Measurements from ENCODE around the gene MARCKS.

MARCKS gene

DNA sequence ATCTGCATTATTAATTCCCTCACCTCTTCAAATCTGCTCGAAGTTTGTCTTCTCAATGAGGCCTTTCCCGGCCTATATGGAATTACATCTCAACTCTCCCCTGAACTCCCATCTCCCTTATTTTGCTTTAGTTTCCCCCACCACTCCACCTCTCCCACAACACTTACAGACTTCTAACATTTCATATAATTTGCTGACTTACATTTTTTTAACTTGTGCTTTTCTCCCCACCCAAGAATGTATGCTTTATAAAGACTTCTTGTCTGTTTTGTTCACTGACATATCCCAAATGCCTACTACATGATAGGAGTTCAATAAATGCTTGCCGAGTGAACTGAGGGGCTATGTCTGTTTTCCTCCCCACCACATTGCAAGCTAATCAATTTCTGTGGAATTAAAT, 3.9 kb upstream of the MARCKS start:
- no peak for DNase-seq (ENCODE audit: low spot score)

DNA sequence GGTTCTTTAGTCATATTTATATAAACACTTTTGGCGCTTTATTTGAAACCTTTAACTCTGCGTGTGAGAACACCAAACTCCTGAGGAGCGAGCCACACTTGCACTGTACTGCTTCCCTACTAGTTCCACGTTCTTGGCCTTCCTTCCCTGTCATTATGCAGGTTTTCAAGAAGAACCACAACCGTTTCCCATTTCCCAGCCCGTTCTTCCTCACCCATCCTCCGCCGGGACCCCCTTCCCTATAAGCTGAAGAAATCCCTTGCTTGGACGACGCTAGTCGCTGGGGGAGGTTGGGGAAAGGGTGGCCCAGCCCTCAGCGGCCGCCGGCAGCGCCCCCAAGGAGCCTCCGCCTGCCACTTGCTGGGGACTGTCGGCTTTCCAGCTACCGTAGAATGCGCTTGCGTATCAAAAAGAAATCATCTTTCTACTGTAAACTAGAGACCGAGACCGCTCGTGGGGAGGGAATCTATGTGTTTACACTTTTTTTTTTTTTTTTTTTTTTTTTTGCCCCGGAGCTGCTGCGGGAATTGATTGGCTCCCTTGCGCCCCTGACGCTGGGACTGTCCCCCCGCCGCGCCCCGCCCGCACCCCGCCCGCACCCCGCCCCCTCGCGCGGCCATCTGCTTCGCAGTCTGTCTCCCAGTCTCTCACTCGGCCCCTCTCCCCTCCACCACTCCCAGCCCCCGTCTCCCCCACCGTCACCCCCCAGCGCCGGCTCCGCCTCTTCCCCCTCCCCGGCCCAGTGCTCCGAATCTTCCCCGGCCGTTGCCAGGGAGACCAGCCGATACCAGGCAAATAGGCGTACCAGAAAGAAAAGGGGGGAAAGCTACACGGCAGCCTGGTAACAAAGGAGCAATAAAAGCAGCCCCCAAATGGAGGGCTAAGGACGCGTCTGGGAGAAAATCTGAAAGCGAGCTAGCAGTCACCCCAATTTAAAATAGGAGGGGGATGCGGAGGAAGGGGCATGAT, 2.3 kb upstream of the MARCKS start:
- peak; percentile 78 for DNase-seq (ENCODE audit: low spot score)

DNA sequence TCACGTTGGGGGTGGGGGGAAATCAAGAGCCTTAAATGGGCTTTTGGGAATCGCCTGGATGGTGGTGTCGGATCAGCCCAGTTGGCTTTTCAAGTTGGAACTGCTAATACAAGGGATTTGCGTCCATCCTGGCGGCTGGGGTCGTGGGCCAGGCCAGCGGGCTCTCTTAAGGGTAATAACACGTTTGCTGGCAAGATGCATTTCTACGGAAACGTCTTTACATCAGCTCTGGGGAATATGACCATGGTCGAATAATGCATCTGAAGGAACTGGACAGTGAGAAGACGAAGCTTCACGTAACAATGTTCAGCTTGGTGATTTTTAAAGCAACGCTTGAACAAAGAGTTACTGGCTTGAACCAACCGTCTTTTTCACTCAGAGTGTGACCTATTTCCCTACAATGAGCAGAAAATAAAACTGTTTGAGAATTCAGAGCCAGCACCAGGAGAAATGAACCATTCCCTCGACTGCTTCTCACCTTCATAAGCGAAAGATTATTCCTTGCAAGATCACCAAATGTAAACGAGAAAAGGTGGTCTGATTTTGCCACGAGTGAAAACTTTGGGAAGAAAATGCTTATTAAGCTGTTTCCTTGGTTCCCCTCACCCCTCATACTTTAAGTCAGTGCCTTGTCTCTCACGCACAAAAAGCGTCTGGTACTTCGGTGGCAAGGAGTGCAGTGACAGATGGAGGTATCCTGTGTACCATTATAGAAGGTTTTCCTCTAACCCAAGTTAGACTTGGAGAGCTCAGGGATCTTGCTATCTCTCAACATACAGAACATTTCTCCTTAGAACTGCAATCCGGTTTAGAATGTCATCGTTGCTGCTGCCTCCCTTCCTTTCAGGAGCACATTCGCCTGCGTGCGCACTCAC, 1.4 kb upstream of the MARCKS start:
- peak; percentile 59 for DNase-seq (ENCODE audit: low spot score)

DNA sequence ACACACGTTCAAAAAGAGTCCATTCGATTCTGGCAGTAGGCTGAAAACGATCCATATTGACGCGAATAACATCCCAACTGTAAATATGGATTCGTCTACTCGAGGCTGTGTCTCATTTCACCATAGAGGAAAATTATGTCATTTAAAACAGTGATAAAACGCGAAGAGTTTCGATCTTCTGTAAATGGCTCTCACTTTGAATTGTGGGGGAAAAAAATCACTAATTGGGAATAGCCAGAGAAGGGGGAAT, 845 bp upstream of the MARCKS start:
- DNase-seq (ENCODE audit: low spot score): no peak

DNA sequence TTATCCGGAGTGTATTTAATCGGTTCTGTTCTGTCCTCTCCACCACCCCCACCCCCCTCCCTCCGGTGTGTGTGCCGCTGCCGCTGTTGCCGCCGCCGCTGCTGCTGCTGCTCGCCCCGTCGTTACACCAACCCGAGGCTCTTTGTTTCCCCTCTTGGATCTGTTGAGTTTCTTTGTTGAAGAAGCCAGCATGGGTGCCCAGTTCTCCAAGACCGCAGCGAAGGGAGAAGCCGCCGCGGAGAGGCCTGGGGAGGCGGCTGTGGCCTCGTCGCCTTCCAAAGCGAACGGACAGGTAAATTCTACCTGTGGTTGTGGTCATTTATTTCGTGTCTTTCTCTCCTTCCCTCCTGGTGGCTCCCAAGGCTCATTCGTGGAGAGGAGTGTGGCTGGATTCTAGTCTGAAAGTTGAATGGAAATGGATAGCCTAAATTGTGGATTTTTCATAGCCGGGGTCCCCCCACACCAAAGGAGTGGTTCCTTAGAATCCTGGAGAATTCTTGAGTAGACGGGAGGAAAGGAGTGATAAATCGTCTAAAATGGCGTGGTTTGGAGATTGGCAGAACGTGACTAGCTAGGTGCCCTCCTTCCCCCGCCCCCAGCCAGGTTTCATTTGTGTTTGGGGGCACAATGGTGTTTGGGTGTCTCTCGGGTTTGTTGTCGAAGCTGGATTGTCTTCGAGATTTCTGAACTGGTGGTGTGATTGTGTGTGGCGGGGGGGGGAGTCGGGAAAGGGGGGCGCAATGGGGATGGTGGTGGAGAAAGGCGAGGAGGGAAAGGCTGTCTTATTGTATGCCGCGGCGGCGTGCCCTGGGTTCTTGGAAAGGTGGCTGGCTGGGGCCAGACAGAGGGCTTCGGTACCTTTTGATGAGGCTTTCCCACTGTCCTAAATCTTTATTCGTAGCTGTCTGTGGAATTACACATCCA, 673 bp downstream of the MARCKS start:
- peak; percentile 45 for DNase-seq (ENCODE audit: low spot score)

DNA sequence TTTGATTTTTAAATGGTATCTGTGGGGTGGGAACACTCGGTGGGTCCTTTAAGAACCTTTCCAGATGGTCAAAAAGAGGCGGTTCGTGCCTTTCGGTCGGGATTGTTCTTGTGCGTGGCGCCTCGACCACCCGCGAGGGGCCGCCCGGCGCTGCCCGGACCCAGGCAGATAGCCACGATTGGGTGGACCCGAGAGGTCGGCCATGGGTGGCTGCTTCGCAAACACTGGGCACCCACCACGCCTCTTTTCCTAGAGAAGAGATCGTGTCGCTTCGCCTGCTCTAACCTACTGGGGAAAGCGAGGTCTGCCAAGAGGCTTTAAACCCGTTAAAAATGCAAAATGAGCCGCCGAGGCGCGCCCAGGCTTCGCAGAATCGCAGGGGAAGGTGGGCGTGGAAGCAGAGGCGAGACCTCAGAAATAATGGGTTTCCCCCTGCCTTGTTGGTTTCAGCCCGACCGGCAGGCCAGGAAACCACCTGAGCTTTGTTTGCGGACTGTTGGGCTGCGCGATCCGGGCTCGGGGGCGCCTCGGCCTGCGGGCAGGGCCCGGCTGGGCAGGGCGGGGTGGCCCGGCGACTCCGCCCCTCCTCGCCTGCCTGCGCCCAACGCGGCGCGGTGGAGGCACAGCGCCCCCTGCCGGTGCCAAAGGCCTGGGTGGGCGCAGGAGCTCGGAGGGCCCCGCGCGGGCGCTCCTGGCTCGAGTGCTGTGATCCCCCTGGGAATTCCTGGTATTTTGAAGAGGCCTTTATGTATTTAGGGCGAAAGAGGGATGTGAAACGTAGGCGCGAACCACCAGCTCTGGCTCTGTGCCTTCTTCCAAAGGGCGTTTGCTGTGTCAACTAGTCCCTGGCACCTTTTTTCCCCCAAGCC, 1.6 kb downstream of the MARCKS start:
- peak; percentile 87 for DNase-seq (ENCODE audit: low spot score)

DNA sequence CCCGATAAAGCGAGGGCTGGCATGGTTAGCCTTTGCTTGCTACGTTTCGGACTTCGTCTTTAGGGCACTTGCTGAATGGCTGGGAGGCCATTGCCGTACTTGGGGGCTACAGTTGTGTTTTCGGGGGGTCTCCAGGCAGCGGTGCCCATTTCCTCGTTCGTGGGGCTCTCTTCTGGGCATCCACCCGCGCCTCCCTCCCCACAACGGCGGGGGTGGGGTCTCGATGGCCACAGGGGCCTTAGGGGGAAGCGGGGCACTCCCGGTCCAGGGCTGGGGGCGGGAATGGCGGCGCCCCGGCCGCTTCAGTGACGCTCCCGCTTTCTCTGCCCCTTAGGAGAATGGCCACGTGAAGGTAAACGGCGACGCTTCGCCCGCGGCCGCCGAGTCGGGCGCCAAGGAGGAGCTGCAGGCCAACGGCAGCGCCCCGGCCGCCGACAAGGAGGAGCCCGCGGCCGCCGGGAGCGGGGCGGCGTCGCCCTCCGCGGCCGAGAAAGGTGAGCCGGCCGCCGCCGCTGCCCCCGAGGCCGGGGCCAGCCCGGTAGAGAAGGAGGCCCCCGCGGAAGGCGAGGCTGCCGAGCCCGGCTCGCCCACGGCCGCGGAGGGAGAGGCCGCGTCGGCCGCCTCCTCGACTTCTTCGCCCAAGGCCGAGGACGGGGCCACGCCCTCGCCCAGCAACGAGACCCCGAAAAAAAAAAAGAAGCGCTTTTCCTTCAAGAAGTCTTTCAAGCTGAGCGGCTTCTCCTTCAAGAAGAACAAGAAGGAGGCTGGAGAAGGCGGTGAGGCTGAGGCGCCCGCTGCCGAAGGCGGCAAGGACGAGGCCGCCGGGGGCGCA, 2.4 kb downstream of the MARCKS start:
- peak; percentile 43 for DNase-seq (ENCODE audit: low spot score)

DNA sequence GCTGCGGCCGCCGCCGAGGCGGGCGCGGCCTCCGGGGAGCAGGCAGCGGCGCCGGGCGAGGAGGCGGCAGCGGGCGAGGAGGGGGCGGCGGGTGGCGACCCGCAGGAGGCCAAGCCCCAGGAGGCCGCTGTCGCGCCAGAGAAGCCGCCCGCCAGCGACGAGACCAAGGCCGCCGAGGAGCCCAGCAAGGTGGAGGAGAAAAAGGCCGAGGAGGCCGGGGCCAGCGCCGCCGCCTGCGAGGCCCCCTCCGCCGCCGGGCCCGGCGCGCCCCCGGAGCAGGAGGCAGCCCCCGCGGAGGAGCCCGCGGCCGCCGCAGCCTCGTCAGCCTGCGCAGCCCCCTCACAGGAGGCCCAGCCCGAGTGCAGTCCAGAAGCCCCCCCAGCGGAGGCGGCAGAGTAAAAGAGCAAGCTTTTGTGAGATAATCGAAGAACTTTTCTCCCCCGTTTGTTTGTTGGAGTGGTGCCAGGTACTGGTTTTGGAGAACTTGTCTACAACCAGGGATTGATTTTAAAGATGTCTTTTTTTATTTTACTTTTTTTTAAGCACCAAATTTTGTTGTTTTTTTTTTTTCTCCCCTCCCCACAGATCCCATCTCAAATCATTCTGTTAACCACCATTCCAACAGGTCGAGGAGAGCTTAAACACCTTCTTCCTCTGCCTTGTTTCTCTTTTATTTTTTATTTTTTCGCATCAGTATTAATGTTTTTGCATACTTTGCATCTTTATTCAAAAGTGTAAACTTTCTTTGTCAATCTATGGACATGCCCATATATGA, 3.2 kb downstream of the MARCKS start:
- DNase-seq (ENCODE audit: low spot score): peak; percentile 13

DNA sequence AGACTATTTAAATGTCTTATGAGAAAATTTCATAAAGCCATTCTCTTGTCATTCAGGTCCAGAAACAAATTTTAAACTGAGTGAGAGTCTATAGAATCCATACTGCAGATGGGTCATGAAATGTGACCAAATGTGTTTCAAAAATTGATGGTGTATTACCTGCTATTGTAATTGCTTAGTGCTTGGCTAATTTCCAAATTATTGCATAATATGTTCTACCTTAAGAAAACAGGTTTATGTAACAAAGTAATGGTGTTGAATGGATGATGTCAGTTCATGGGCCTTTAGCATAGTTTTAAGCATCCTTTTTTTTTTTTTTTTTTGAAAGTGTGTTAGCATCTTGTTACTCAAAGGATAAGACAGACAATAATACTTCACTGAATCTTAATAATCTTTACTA, 5.0 kb downstream of the MARCKS start:
- no peak for DNase-seq (ENCODE audit: low spot score)

DNA sequence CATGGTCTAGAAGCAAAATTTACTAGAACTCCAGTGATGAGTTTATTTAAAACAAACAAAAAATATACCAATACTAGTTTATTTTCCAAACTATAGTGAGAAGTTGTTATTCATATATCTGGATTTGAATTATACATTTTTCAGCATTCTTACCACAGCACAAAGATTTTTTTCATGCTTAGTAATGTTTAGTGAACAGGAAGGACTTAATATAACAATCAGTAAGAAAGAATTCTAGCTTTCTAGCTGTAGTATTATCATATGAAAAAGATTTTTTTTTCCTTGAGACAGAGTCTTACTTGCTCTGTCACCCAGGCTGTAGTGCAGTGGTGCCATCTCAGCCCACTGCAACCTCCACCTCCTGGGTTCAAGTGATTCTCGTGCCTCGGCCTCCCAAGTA, 13.8 kb downstream of the MARCKS start:
- no peak for DNase-seq (ENCODE audit: low spot score)

DNA sequence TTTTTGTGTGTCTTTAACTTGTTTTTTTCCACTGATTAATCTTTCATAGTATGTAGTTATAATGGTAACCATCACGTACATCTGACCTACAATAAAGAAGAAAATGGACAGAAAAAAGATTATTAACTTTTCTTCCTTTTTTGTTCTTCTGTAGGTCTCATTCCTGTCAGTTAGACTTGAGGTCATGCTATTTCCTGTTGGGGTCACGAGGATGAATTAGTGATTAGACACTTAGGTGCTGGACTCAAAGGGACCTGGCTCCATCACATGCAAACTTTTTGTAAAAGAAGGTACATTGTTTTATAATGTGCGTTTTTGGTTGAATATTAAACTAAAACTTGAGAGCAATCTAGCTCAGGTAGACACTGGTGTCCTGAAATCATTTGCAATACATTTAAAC, 14.8 kb downstream of the MARCKS start:
- DNase-seq (ENCODE audit: low spot score): no peak

DNA sequence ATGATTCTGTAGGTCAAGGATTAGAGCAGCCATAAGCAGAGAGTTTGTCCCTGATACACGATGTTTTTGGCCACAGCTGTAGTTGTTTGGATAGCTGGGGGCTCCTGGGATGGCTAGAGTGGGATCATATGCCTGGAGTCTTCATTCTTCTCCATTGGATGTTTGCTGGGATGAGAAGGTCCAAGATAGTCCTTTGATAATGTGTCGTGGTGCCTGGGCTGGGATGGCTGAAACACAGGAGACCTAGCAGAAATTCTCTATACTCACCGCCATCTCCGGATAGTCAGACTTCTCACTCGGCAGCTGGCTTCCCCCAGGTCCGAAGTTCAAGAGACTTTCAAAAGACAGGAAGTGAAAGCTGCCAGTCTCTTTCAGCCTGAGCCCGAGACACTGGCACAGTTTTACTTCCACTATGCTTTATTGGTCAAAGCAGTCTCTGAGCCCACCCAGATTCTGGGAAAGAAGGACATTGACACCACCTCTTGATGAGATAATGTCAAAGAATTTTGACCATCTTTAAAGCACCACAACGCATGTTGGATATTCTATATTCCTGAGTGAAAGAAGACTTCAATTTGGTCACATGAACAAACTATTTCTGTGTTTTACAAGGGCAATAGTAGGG, 16.0 kb downstream of the MARCKS start:
- DNase-seq (ENCODE audit: low spot score): peak; percentile 25

DNA sequence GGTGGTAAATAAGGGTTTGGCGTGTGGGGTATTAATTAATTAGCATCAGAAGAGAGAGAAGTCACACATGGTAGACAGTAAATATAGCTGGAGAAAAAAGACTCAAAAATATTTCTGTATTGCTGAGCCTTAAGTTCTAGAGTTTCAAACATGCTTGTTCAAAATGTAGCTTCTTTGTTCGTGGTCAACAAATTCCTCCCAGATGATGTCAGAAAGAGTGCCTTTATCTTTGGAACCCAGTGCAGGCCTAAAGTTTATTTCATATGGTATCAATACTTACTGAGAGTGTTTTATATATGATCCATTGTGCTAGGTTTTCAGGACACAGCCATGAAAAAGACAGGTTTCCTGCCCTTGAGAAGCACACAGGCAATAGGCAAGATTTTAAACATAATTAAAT, 18.3 kb downstream of the MARCKS start:
- no peak for DNase-seq (ENCODE audit: low spot score)

DNA sequence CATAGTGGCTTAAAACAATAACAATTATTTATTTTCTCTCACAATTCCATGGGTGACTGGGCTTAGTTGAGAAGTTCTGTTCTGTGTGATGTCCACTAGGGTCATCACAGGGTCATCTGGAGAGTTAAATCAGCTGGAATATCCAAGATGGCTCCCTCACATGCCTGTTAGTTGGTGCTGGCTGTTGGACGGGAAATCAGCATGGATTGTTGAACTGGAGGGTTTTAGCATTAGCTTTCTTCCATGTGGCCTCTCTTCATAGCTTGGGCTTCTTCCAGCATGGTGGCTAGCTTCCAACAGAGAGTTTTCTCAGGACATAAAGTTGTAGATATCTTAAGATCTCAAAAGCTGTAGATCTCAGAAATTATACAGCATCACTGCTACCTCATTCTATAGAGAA, 19.6 kb downstream of the MARCKS start:
- no peak for DNase-seq (ENCODE audit: low spot score)

DNA sequence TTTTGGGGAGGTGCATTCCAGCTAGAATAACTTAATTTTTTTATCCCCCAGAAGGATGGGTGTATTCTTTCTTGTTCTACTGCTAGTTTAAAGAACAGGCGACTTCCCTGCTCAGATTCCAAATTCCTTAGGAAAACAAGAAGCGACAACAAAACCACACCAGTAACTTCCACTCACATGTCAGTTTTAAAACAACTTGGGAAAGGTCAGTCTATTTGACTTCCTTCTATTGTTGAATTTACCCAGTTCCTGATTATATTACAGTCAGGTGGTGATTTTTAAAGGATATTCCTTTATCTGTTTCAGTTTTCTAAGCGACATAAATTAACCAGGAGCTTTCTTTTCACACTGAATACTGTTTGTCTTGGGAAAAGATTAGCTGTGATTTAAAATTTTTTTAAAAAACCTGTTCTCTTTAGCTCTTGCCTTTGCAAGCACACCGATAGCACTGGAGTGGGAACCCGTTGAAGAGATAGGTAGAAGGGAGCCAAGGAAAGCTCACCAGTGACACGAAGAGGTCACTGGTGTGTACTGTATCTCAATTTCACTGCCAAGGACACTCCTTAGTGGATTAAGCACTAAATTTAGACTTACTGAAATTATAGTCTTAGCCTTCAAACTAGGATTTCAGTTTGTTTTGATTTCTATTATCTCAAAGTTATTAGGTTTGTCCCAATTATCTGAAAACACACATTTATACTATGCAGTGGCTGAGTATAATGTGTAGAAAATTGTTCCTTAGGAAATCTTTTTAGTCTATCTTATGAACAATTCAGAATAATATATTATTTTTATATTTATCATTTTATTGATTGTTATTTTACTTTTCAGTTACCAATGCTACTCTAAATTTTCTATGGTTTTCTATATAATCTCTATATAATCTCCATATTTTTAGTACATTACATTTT, 22.3 kb downstream of the MARCKS start:
- peak; percentile 63 for DNase-seq (ENCODE audit: low spot score)

DNA sequence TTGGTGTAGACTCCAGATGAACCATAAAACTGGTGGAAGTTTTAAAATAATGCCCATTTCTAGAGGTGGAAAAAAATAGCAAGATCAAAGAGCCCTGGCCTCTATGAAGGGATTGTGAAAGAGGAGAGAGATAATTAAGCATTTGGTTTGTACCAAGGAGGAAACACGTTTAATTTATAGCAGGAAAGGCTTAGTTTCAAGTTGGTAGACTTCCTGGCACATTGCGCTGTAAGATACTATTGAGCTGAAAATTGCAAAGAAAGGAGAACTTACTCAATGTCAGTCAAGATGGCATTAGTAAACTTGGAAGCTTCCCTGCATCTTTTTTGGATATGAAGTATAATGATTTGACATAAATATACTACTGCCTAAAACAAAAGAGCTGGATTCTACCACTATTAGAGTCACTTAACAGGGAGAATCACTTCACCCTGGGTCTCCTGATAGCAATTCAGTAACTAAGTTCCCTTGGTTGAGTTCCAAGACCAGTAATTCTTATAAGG, 24.4 kb downstream of the MARCKS start:
- DNase-seq (ENCODE audit: low spot score): no peak

DNA sequence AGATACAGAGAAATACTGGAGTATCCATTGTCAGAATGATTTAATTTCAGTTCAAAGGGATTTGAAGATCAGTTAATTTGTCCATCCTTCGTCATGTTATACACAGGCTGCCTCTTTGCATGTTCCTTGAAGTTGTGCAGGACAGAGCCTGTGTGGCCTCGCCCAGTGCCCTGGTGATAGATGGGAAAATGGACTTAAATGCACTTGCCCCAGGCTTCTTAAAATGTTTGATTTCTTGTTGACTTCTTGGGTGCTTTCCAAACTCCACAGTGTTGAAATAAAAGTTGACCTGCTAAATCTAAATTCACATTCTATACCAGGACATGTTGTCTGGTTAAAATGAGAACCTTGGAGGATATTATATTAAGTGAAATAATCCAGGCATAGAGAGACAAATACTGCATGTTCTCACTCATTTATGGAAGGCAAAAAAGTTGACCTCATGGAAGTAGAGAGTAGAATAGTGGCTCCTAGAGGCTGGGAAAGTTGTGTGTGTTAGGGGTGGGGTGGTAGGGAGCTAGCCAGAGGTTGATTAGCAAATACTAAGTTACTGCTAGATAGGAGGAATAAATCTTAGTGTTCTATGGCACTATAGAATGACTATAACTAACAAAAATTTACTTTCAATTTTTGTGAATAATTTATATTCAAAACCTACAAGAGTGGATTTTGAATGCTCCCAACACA, 25.3 kb downstream of the MARCKS start:
- DNase-seq (ENCODE audit: low spot score): no peak
